Measurements from ENCODE around the gene METTL4. TPM values are rescaled to one million over a fixed set of nuclear protein-coding genes. Genes with fewer than 3 reads are reported as not detected.

Gene METTL4
- total and polyA plus RNA-seq, 2 of the 8 experiments (the other 6 are each of a cell fraction or from before 2014, with no cell fraction given), result 8.5 to 11.5 TPM

DNA sequence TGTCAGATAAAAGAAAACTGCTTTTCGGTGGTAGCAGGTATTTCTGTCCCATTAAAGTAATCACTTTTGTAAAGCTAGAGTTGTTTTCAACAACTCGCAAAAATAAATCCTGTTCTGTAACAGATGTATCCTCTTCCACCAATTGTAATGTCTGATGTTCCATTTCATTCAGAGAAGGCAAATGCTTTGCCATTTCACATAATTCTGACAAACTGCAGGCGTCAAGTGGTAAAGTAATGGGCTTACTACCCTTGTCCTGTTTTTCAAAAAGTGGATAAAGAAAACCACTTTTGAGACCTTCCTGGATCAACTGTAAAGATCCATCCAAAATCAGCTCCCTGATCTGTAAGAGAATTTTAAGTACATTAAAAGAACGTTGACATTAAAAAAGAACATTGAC is 16.6 kb downstream of the METTL4 start:
- Histone ChIP-seq H2BK5ac (ENCODE audit: low read depth, low read length) (no peak overlapping the region), H4K5ac (ENCODE audit: insufficient read length, low read depth, low read length) (no peak overlapping the region), H3K4ac (replicated peaks; ENCODE audit: insufficient read length, low read depth, low read length) (no peak overlapping the region), H3K23me2 (ENCODE audit: low read depth, low read length) (no peaks in the 10 kb centered on the region), H2BK20ac (ENCODE audit: low read length) (no peak overlapping the region), H3K4me2 (ENCODE audit: insufficient read depth in 1 of 2, low read depth in 2 of 2, low read length in 2 of 2) (no peak overlapping the region), H3K36me3 (ENCODE audit: control insufficient read depth in 2 of 4, insufficient read depth in 4 of 4, low read length in 3 of 4) (no peaks in the 10 kb centered on the region; a peak in 3 of 8 replicates), H2BK12ac (ENCODE audit: low read depth, low read length) (no peak overlapping the region), H3K27me3 (replicated peaks in 1 of 4; ENCODE audit: control insufficient read depth in 3 of 4, extremely low read depth in 1 of 4, insufficient read depth in 3 of 4, low read length in 3 of 4) (no peaks in the 10 kb centered on the region), H4K91ac (replicated peaks; ENCODE audit: insufficient read length, low read length) (no peak overlapping the region), H3K79me1 (ENCODE audit: low read depth, low read length) (no peaks in the 10 kb centered on the region), H4K8ac (ENCODE audit: extremely low read depth, insufficient read depth, low read length) (no peak overlapping the region), H2AFZ (ENCODE audit: low read length) (no peak overlapping the region), H3K23ac (ENCODE audit: insufficient read length) (no peak overlapping the region), H2BK120ac (replicated peaks; ENCODE audit: low read depth, low read length) (no peak overlapping the region), H3K4me3 (ENCODE audit: extremely low read depth in 1 of 4, insufficient read depth in 2 of 4, low read depth in 3 of 4, low read length in 4 of 4) (no peak overlapping the region), H3K56ac (replicated peaks; ENCODE audit: insufficient read length, low read depth, low read length) (no peak overlapping the region), H4K20me1 (replicated peaks in 1 of 2; ENCODE audit: control insufficient read depth in 1 of 2, insufficient read depth in 2 of 2, low read length in 2 of 2) (no peaks in the 10 kb centered on the region), H2AK5ac (ENCODE audit: low read depth, low read length) (no peak overlapping the region), H3K79me2 (ENCODE audit: control insufficient read depth in 1 of 2, insufficient read depth in 2 of 2, low read length in 2 of 2) (no peaks in the 10 kb centered on the region), H3K9ac (replicated peaks in 1 of 4; ENCODE audit: extremely low read depth in 1 of 4, low read depth in 3 of 4, low read length in 3 of 4) (no peak overlapping the region), H3K27ac (ENCODE audit: low read depth, low read length) (no peak overlapping the region), H3K4me1 (replicated peaks in 1 of 4; ENCODE audit: control insufficient read depth in 3 of 4, insufficient read depth in 4 of 4, low read length in 3 of 4) (no peaks in the 10 kb centered on the region), H3K18ac (ENCODE audit: extremely low read depth, low read length) (no peak overlapping the region), H2BK15ac (ENCODE audit: low read length) (no peak overlapping the region), H3K9me3 (ENCODE audit: insufficient read depth in 2 of 2, low read depth in 1 of 2, low read length in 1 of 2) (no peaks in the 10 kb centered on the region), H3K14ac (ENCODE audit: insufficient read length) (no peak overlapping the region)
- WGBS, 2 experiments (ENCODE audit: extremely low coverage in 1 of 2, insufficient coverage in 1 of 2, insufficient read length in 1 of 2, insufficient replicate concordance in 2 of 2, low coverage in 1 of 2, low lambda C conversion rate in 2 of 2, missing lambda C conversion rate in 1 of 2), result 90% methylated on average over 4 of the region's 4 CpGs; no CpG with 5 or more reads in 1 of the 2 experiments
- DNase-seq (ENCODE audit: low read depth in 1 of 2, low spot score in 2 of 2) (no peak), FAIRE-seq (no peak)
- CTCF ChIA-PET (ENCODE audit: partially characterized antibody), result interaction anchor here (2.9 kb wide), 1 partner anchor 13 kb away, joined by 13 read pairs; no protein-coding TSS in a partner anchor
- POLR2A ChIA-PET (ENCODE audit: partially characterized antibody), result no interaction called here
- TF ChIP-seq TBP (IDR thresholded peaks at IDR 0.05; ENCODE audit: low read depth, low read length) (no peak), TCF12 (IDR thresholded peaks at IDR 0.05; ENCODE audit: low read depth, low read length) (no peak), FOSL1 (IDR thresholded peaks at IDR 0.05; ENCODE audit: insufficient read depth, low read depth, low read length) (no peak), EZH2 (IDR thresholded peaks at IDR 0.05; ENCODE audit: low read depth, low read length, severe bottlenecking) (no peak), KDM1A (IDR thresholded peaks at IDR 0.05; ENCODE audit: borderline replicate concordance, low read length) (no peak), JUN (IDR thresholded peaks at IDR 0.05; ENCODE audit: low read depth, low read length) (no peak), JUND (IDR thresholded peaks at IDR 0.05; ENCODE audit: low read length) (no peak), CTCF (IDR thresholded peaks at IDR 0.05; ENCODE audit: control extremely low read depth in 1 of 3, insufficient read depth in 1 of 3, low read depth in 1 of 3, low read length in 3 of 3) (no peak)

Data from H1 (cell line).